Tibial nerve (tissue), 3 donors: Measurements from ENCODE around the gene MOB2.

ENCODE experiments used
- POLR2A ChIP-seq, 2 donors: fragments of 450-650 bp; IDR thresholded peaks; one replicate each; pipeline ENCODE4 v1.6.1; 2017; ENCODE audit warnings: antibody characterized with exemption in 2 of 2, mild to moderate bottlenecking in 2 of 2, moderate library complexity in 2 of 2
- TF ChIP-seq, protein P1 (sequence below), 5 experiments: fragments of 200-600 bp in 3 of 5; fragments of 450-650 bp in 2 of 5; sonication (generic) in 3 of 5; IDR thresholded peaks; one replicate each; pipeline ENCODE4 v1.5.1; 2016 to 2019; ENCODE audit warnings: antibody characterized with exemption in 5 of 5, mild to moderate bottlenecking in 3 of 5, moderate library complexity in 2 of 5

DNA sequence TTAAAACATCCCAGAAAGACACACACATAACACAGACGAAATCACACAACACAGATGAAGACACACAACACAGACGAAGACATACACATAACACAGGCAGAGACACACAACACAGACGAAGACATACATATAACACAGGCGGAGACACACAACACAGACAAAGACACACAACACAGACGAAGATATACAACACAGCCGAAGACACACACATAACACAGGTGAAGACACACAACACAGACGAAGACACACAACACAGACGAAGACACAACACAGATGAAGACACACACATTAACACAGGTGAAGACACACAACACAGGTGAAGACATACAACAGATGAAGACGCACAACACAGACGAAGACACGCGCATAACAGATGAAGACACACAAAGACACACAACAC, 4.8 kb upstream of the MOB2 start:
- TF ChIP-seq, protein P1, sequence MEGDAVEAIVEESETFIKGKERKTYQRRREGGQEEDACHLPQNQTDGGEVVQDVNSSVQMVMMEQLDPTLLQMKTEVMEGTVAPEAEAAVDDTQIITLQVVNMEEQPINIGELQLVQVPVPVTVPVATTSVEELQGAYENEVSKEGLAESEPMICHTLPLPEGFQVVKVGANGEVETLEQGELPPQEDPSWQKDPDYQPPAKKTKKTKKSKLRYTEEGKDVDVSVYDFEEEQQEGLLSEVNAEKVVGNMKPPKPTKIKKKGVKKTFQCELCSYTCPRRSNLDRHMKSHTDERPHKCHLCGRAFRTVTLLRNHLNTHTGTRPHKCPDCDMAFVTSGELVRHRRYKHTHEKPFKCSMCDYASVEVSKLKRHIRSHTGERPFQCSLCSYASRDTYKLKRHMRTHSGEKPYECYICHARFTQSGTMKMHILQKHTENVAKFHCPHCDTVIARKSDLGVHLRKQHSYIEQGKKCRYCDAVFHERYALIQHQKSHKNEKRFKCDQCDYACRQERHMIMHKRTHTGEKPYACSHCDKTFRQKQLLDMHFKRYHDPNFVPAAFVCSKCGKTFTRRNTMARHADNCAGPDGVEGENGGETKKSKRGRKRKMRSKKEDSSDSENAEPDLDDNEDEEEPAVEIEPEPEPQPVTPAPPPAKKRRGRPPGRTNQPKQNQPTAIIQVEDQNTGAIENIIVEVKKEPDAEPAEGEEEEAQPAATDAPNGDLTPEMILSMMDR (IDR thresholded peaks at IDR 0.05) = no peak
- TF ChIP-seq POLR2A (IDR thresholded peaks at IDR 0.05) = no peak
